Uterus (tissue), 2 donors: ENCODE data around the gene ZFAND4.
"Not testable (repeated sequence)": the region's sequence is repeated elsewhere in the genome, so short reads cannot be mapped to it uniquely, and the experiment has no call there.

ENCODE experiments used
- POLR2A ChIP-seq, 2 donors: fragments of 450-650 bp; IDR thresholded peaks; one replicate each; pipeline ENCODE4 v1.6.1; 2016; ENCODE audit warnings: antibody characterized with exemption in 2 of 2, mild to moderate bottlenecking in 1 of 2, moderate library complexity in 1 of 2
- TF ChIP-seq, protein P1 (sequence below), 4 experiments: fragments of 200-600 bp in 2 of 4; fragments of 450-650 bp in 2 of 4; sonication (generic) in 2 of 4; IDR thresholded peaks; one replicate each; pipeline ENCODE4 v1.5.1; 2016 to 2019; ENCODE audit warnings: antibody characterized with exemption in 4 of 4, mild to moderate bottlenecking in 2 of 4, moderate library complexity in 1 of 4

DNA sequence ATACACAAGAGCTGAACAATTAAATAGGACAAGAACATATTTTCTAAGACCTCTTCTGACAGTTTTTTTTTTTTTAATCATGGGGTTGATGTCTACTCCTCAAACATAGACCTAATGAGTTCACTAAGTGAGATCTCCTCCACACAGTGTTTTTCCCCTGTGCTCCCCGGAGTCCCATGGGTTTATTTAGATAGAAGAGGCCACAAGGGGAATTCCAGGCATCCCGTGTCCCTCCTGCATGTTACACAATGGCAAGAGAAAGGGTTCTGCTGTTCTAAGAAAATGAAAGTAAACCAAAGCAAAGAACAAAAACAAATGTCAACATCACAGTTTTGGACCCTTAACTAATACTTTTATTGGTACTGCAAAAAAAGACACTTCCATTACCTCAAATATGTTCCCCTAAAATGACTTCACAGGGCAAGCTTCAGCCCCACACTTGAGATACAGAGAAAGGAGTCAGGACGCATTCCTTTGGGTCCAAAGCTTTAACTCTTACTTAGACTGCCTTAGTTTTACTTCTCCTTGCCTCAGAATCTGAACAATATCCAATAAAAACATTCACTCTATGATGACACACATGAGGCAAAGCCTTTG is 37.7 kb upstream of the ZFAND4 start:
- TF ChIP-seq, protein P1, sequence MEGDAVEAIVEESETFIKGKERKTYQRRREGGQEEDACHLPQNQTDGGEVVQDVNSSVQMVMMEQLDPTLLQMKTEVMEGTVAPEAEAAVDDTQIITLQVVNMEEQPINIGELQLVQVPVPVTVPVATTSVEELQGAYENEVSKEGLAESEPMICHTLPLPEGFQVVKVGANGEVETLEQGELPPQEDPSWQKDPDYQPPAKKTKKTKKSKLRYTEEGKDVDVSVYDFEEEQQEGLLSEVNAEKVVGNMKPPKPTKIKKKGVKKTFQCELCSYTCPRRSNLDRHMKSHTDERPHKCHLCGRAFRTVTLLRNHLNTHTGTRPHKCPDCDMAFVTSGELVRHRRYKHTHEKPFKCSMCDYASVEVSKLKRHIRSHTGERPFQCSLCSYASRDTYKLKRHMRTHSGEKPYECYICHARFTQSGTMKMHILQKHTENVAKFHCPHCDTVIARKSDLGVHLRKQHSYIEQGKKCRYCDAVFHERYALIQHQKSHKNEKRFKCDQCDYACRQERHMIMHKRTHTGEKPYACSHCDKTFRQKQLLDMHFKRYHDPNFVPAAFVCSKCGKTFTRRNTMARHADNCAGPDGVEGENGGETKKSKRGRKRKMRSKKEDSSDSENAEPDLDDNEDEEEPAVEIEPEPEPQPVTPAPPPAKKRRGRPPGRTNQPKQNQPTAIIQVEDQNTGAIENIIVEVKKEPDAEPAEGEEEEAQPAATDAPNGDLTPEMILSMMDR (IDR thresholded peaks at IDR 0.05): not testable (repeated sequence)
- TF ChIP-seq POLR2A (IDR thresholded peaks at IDR 0.05): not testable (repeated sequence)
